HG02759 (cell line): Measurements from ENCODE around the gene AKAP7.
"Not testable (repeated sequence)": the region's sequence is repeated elsewhere in the genome, so short reads cannot be mapped to it uniquely, and the experiment has no call there.

Experiments used
- ATAC-seq: cut with Tn5 transposase; IDR thresholded peaks from one replicate; pipeline ENCODE4 v1.9.1; 2021; ENCODE audit warnings: mild to moderate bottlenecking, moderate library complexity; ENCODE audit not compliant: unreplicated experiment

AKAP7 gene

DNA sequence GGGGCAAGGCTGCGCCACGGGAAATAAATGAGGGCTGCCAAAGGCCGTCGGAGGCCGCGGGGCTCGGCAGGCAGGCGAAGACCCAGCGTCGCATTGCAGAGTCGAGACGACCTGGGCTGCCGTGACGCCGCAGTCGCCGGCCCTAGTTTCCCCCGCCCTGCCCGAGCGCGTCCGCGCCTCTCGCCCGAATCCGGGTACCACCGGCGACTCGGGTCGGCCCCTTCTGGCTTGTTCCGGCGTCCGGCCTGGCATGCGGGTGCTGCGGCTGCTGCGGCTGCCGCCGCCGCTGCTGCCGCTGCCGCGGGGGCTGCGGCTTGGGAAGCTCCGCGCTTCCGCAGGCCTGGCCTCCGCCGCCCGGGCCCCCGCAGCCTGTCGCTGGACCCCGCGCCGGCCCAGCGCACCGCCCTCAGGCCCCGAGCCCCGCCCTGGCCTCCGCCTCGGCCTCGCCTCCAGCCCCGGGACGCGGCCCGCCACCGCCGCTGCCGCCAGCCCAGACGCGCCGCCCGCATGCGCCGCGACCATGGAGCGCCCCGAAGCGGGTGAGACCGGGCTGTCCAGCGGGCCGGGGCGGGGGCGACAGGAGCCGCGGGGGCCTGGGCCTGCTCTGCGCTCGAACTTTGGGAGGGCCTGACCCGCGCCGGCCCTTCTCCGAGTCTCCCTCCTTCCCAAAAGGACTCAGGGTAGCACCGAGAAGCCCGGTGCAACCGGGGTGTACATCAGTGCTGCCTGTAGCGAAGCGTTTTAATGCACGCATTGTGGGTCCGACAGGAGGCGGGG lies at the start of gene AKAP7:
AKAP7 (plus strand) TSS at position 224 of the 777 bp plus-strand sequence; CDS start at position 521, 297 bp downstream.
- ATAC-seq = peak; percentile 88

DNA sequence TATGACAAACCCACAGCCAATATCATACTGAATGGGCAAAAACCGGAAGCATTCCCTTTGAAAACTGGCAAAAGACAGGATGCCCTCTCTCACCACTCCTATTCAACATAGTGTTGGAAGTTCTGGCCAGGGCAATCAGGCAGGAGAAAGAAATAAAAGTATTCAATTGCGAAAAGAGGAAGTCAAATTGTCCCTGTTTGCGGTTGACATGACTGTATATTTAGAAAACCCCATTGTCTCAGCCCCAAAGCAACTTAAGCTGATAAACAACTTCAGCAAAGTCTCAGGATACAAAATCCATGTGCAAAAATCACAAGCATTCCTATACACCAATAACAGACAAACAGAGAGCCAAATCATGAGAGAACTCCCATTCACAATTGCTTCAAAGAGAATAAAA lies 44.9 kb upstream of the AKAP7 start:
- not testable (repeated sequence) for ATAC-seq

DNA sequence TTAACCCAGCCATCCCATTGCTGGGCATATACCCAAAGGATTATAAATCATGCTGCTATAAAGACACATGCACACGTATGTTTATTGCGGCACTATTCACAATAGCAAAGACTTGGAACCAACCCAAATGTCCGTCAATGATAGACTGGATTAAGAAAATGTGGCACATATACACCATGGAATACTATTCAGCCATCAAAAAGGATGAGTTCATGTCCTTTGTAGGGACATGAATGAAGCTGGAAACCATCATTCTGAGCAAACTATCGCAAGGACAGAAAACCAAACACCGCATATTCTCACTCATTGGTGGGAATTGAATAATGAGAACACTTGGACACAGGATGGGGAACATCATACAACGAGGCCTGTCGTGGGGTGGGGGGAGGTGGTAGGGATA lies 43.3 kb upstream of the AKAP7 start:
- not testable (repeated sequence) for ATAC-seq

DNA sequence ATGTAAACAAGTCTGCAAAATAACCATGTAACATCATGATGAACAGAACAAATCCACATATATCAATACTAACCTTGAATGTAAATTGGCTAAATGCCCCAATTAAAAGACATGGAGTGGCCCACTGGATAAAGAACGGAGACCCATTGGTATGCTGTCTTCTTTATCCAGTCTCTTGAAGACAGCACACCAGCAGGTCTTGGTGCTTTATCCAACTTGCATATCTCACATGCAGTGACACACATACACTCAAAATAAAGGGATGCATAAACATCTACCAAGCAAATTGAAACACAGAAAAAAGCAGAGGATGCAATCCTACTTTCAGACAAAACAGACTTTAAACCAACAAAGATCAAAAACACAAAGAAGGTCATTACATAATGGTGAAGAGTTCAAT lies 41.9 kb upstream of the AKAP7 start:
- no peak for ATAC-seq

DNA sequence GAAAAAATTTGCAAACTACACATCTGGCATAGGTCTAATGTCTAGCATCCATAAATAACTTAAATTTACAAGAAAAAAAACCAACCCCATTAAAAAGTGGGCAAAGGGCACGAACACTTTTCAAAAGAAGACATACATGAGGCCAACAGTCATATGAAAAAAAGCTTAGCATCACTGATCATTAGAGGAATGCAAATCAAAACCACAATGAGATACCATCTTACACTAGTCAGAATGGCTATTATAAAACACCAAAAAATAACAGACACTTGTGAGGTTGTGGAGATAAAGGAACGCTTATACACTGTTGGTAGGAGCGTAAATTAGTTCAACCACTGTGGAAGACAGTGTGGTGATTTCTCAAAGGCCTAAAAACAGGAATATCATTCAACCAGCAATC lies 38.5 kb upstream of the AKAP7 start:
- ATAC-seq = no peak

DNA sequence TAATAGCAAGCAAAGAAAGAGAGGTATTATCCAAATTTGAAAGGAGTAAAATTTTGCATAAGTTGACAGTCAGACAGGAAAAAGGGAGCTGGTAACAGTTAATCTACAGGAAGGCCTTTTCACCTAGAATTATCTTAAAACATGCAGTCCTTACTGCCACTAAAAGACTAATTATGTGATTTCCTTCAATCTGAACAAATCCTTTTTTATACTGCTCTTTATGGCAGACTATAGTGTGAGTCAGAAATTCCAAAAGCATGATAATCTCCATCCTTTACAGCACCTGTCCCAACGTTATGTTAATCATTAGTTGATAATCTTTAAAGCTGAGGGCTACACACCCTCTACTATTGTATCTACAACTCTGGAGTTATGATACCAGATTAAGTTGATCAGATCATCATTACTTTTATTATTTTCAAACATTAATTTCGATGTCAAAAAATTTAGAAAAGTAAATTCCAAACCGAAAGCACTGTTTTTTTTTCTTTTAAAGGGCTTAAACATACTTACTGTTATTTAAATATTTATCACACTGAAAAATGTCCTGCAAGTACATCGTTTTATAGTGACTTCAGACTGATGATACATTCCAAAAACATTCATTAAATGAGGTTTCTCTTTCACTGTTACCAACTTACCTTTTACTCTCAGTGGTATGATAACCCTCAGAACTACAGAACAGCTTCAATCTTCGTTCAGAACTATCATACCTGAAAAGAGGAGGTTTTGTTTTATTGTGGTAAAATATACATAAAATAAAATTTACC lies 33.2 kb upstream of the AKAP7 start:
- no peak for ATAC-seq

DNA sequence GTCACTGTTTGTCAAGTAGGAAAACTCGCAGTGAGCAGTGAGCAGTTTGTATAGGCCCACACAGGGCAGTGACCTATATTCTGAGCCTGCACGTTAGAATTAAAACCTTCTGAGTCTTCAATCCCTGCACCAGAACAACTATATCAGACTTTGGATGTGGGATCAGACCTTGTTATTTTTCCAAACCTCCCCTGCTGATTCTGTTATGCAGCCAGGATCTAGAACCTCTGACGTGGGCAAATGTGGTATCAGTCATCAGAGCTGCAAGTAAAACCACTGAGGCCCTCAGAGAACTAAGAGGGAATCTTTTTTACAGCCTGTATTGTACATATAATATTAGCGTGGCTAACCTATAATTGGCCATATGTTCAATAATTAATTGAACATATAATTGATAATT lies 32.0 kb upstream of the AKAP7 start:
- no peak for ATAC-seq

DNA sequence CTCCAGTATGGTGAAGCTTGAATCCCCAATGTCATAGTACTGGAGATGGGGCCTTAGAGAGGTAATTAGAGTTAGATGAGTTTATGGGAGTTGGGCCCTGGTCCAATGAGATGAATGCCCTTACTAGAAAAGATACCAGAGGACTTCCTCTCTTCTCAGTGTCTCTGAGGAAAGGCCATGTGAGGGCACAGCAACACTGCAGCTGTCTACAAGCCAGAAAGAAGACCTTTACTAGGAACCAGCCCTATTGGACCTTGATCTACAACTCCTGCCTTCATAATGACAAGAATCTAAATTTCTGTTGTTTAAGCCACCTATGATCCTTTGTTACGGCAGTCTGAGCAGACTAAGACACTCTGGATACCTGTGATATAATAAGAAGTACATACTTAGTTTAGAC lies 31.4 kb upstream of the AKAP7 start:
- no peak for ATAC-seq

DNA sequence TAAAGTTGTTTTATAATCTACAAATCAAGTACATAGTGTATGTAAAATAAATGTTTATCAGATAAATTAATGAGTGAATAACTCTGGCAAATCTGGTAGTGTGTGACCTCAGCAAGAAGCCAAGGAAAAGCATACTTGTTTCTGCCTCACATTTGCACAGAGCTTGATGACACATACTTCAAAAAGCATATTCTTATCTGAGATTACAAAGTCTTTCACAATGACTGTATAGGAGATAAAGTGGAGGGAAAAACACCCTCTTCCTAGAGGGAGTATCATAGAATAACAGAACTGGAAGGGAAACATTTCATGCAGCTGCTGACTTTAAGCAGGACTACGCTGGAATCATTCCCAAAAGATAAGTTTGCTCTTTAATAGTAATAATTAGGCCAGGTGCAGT lies 28.1 kb upstream of the AKAP7 start:
- no peak for ATAC-seq

DNA sequence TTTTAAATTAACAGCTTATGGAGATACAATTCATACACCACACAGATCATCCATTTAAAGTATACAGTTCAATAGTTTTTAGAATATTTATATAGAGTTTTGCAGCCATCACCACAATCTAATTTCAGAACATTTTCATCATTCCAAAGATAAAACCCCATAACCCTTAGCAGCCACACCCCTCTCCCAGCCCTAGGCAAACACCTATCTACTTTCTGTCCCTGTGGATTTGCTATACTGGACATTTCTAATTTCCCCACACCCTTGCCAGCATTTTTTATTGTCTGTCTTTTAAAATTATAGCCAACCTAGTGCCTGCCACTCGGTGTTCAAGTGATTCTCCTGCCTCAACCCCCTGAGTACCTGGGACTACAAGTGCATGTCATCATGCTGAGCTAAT lies 23.0 kb upstream of the AKAP7 start:
- no peak for ATAC-seq

DNA sequence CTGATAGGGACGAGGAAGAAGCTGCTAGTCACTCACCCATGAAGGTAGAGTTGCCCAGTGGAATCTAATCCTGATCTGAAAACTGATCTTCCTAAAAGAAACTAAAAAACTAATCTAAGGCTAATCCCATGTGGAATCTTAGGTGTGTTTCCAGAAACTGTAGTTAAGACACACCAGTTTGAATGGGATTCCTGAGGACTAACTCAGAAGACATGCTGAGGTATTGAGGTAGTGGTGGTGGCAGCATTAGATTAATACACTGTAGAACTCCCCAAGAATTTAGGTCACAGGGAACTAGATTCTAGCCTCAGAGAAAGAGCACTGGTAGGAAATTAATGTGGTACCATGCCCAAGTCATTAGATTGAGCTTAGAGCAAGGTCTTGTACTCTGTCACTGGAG lies 19.6 kb upstream of the AKAP7 start:
- no peak for ATAC-seq

DNA sequence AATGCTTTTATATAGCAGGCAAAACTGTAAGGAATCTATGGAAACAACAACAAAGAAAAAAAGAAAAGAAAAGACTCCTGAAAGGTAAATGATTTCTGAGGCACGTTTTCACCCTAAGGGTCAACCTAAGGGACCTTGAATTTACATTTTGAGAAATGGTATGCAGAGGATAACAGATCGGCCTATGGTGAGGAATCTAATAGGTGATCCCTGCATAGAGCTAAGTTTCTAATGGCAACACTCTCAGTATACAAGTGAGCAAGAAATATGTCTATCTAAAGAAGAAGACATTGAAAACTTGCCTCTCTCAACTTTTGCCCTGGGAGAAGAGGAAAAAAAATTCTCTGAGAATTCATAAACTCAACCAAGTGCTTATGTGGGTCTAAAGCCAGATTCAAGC lies 18.9 kb upstream of the AKAP7 start:
- ATAC-seq = no peak

DNA sequence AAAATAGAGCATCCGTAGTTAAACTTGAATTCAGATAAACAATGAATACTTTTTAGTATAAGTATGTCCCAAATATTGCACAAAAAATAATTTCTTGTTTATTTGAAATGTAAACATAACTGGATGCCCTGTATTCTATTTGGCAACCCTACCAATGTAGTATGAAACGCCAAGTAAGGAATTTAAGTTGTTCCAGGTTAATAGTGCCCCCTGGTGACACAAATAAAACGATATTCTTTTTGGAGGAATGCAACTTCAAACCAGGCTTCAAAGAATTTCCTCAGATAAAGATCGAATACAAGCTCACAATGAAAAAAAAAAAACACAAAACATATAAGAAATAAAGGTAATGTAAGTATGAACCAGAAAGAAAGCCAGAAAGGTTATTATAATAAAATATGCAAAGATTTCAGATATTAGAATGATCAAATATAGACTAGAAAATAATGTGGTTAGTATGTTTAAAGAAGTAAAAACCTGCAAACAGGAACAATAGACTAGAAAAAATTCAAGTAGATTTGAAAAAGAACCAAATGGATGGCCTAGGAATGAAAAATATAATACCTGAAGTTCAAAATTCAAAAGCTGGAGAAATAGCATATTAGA lies 18.4 kb upstream of the AKAP7 start:
- no peak for ATAC-seq

DNA sequence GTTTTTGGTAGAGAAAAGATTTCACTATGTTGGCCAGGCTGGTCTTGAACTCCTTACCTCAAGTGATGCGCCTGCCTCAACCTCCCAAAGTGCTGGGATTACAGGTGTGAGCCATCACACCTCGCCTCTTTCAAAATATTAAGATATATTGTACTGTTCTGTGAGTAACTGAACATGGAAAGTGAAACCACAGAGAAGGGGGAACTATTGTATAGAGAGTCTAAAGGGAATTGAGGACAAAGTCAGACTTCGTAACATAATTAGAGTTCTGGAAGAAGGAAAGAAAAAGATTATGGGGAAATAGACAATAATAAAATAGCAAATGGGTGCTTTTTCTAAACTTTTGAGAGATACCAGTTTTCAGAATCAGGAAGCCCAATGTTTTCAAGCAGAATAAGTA lies 17.4 kb upstream of the AKAP7 start:
- ATAC-seq = no peak

DNA sequence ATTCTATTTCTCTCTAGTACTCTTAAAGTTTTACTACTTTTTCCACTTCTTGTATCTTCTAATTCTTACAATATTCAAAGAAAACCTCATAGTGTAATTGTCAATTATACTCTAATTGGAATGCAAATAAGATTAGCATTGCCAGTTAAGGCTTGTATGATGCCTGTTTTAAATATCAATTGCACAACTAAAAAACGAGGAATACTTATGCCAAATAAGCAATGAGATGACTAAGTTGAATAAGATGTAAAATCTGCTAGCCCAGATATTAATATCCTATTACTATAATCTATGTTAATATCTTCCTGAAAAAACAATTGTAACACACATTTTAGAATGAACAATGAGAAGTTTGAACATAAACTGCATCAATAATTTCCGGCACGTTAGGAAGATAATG lies 13.3 kb upstream of the AKAP7 start:
- ATAC-seq = no peak

DNA sequence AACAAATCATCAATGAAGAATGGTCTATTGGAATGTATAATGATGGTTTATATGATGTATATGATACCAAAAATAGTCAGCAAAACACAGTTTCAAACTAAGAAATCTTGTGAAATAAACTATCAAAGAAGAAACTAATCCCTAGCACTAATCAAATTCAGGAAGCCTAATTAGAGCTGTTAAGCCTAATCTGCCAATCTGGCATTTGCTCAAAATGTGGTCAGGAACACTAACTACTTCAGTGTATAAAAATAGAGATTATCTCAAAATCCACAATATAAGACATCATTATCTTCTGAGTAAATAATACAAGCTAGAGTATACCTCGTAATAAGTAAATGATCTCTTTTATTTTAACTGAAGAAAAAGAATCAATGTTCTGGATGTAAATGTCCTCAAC lies 12.8 kb upstream of the AKAP7 start:
- ATAC-seq = no peak

DNA sequence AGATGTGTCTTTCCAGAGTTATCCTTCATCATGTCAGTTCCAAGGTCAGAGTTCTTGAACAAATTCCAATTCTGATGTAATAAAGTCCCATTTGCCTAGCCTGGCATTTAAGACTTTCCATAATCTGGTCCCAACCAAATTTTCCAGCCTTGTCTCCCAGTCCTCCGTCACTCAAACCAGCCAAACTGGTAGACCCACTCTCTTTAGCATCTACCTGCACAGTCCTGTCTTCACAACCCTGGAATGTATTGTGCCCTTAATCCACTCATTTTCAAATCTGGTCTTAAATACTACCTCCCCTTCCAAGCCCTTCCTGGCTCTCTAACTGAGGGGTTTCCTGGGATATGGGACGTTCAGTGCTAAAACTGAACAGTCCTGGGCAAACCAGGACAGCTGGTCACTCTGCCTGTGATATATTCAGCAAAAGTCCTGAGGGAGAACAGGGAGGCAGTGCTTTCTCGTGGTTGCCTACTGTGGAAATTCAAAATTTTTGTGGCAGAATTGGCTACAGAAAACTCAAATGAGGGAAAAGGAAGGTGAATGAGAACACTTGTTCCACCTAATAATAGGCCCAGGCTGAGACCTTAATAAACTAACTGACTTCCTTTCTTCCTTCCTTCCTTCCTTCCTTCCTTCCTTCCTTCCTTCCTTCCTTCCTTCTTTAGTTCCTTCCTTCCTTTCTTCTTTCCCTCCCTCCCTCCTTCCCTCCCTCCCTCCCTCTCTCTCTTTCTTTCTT lies 10.8 kb upstream of the AKAP7 start:
- ATAC-seq = no peak

DNA sequence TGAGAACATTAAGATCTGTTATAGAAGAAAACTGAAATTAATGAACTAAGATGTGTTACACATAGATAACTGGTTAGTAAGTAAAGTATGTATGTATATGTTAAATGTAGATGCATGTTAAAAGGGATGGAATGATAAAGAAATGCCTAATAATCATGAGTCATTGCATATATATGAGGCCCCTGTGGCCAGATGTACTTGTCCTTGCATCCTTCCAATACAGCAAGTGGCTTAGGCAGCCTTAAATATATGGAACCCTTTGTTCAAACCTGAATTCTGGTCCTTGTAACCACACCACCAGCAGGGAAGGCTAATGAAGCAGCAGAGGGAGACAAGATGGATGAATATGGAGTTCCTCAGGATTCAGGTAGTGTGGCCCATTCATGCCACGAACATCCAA lies 9.8 kb upstream of the AKAP7 start:
- ATAC-seq = no peak

DNA sequence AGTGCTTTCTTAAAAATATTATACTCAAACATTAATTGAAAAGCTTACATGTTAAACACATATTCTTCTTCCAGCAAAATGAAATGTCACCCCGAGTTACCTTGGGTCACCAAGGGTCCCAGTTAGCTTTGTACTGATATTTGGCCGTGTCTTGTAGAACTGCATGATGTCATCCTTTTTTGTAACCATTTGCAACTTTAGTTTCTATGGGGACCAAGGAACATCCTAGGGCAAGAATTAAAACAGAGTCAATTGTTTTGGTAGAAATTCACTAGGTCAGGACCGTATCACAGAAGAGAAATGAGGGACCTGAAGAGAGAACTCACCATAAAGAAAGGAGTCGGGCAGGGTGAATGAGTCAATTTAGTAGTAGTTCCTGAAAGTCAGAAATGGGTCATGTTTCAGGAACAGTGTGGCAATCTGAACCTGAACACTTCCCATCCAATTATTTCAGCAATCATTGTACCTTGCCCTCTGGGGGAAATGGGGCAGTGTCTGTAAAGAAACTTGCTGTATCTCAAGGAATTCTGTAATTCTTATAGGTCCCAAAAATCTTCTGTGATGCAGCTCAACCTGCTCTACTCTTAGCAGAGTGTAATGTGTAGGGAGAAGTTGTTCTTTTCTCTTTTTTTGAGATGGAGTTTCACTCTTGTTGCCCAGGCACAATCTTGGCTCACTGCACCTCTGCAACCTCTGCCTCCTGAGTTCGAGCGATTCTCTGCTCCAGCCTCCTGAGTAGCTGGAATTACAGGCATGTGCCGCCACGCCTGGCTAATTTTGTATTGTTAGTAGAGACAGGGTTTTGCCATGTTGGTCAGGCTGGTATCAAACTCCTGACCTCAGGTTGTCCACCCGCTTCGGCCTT lies 5.3 kb upstream of the AKAP7 start:
- no peak for ATAC-seq

DNA sequence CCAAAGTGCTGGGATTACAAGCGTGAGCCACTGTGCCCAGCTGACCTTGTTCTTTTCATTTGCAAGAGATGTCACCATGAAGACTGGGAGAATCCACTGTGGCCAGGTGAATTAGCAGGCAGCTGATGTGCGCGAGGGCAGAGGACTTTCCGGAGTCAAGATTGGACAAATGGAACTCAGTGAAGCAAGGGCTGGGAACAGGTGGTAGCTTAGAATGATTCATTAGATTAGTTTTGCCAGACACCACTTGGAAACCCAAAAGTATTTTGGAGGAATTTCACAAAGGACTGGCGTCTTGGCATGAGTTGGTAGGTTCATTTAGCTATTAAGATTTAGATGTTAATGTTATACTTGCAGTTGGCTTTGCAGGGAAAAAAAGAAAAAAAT lies 4.7 kb upstream of the AKAP7 start:
- ATAC-seq = no peak
